CD14-positive monocyte (primary cell): Measurements from ENCODE around the gene IL1R2. TPM values are rescaled to one million over a fixed set of nuclear protein-coding genes. Genes with fewer than 3 reads are reported as not detected.

Experiments used
- DNase-seq, 3 donors: peaks; one replicate each; pipeline ENCODE4 v3.0.0-alpha.2; 2011 to 2022
- H2AFZ ChIP-seq: 2 replicates; pipeline ENCODE4 v1.6.0; 2012; ENCODE audit warnings: mild to moderate bottlenecking, low read depth, low read length, inconsistent platforms; ENCODE audit not compliant: insufficient read depth, poor library complexity, severe bottlenecking
- H3K27ac ChIP-seq, 2 donors: 1 replicate in 1 of 2; 2 replicates in 1 of 2; pipeline ENCODE4 v1.5.1; 2012 to 2013; ENCODE audit warnings: low read length in 2 of 2, control low read depth in 1 of 2, inconsistent platforms in 1 of 2, low read depth in 1 of 2, mild to moderate bottlenecking in 1 of 2
- H3K27me3 ChIP-seq, 2 donors: one replicate each; pipeline versions ENCODE4 v1.6.0 to v1.6.1; 2011 to 2013; ENCODE audit warnings: low read length in 2 of 2; ENCODE audit not compliant: control insufficient read depth in 2 of 2, insufficient read depth in 2 of 2
- H3K36me3 ChIP-seq, 2 donors: replicated peaks in 1 of 2; 1 replicate in 1 of 2; 2 replicates in 1 of 2; pipeline versions ENCODE4 v1.5.1 to v1.6.1; 2012 to 2013; ENCODE audit warnings: low read length in 2 of 2, control low read depth in 1 of 2, inconsistent platforms in 1 of 2, mild to moderate bottlenecking in 1 of 2; ENCODE audit not compliant: insufficient read depth in 2 of 2, control insufficient read depth in 1 of 2
- H3K4me1 ChIP-seq, 2 donors: 1 replicate in 1 of 2; 2 replicates in 1 of 2; pipeline versions ENCODE4 v1.5.1 to v1.6.1; 2012 to 2013; ENCODE audit warnings: low read length in 2 of 2, control low read depth in 1 of 2, inconsistent platforms in 1 of 2, mild to moderate bottlenecking in 1 of 2, moderate library complexity in 1 of 2; ENCODE audit not compliant: insufficient read depth in 2 of 2, control insufficient read depth in 1 of 2
- H3K4me2 ChIP-seq: replicated peaks from 2 replicates; pipeline ENCODE3; 2012; ENCODE audit warnings: low read length, moderate library complexity, mild to moderate bottlenecking; ENCODE audit not compliant: poor library complexity, severe bottlenecking; ENCODE audit errors: extremely low read depth
- H3K4me3 ChIP-seq, 3 experiments: fragments of 200-600 bp in 1 of 3; sonication (generic) in 1 of 3; replicated peaks in 1 of 3; 1 replicate in 2 of 3; 2 replicates in 1 of 3; pipeline ENCODE4 v1.5.1; 2011 to 2013; ENCODE audit warnings: low read length in 3 of 3, mild to moderate bottlenecking in 3 of 3, control low read depth in 2 of 3, low read depth in 2 of 3, inconsistent platforms in 1 of 3, moderate library complexity in 1 of 3
- H3K79me2 ChIP-seq: 2 replicates; pipeline ENCODE4 v1.6.0; 2012; ENCODE audit warnings: mild to moderate bottlenecking, control low read depth, inconsistent platforms, low read length, moderate library complexity; ENCODE audit not compliant: insufficient read depth
- H3K9ac ChIP-seq: 2 replicates; pipeline ENCODE4 v1.6.0; 2017; ENCODE audit warnings: low read length, mild to moderate bottlenecking; ENCODE audit not compliant: insufficient read depth, poor library complexity, severe bottlenecking
- H3K9me3 ChIP-seq, 2 donors: replicated peaks in 1 of 2; 1 replicate in 1 of 2; 2 replicates in 1 of 2; pipeline versions ENCODE4 v1.5.1 to v1.6.1; 2012 to 2013; ENCODE audit warnings: low read length in 2 of 2, control low read depth in 1 of 2; ENCODE audit not compliant: control insufficient read depth in 1 of 2, insufficient read depth in 1 of 2
- H4K20me1 ChIP-seq: 2 replicates; pipeline ENCODE4 v1.6.0; 2012; ENCODE audit warnings: mild to moderate bottlenecking, low read length, control low read depth, moderate library complexity; ENCODE audit not compliant: insufficient read depth
- H3K27ac Mint-ChIP-seq, 7 donors: one replicate each; pipeline ENCODE4 v1.8.0; 2020; ENCODE audit warnings: mild to moderate bottlenecking in 7 of 7, mixed read lengths in 7 of 7, moderate library complexity in 6 of 7, inconsistent platforms in 2 of 7
- H3K27me3 Mint-ChIP-seq, 3 donors: one replicate each; pipeline ENCODE4 v1.8.0; 2021 to 2022; ENCODE audit warnings: low read depth in 3 of 3, mild to moderate bottlenecking in 3 of 3, mixed read lengths in 3 of 3, moderate library complexity in 3 of 3, inconsistent platforms in 1 of 3
- H3K36me3 Mint-ChIP-seq, 2 donors: one replicate each; pipeline ENCODE4 v1.8.0; 2020; ENCODE audit warnings: mixed read lengths in 2 of 2, inconsistent platforms in 1 of 2, mild to moderate bottlenecking in 1 of 2
- H3K4me1 Mint-ChIP-seq: one replicate; pipeline ENCODE4 v1.8.0; 2020; ENCODE audit warnings: mild to moderate bottlenecking, mixed read lengths
- H3K4me3 Mint-ChIP-seq, 2 donors: one replicate each; pipeline ENCODE4 v1.8.0; 2020; ENCODE audit warnings: mild to moderate bottlenecking in 2 of 2, mixed read lengths in 2 of 2, moderate library complexity in 1 of 2
- H3K9me3 Mint-ChIP-seq, 7 donors: one replicate each; pipeline ENCODE4 v1.8.0; 2020 to 2022; ENCODE audit warnings: mixed read lengths in 7 of 7, mild to moderate bottlenecking in 6 of 7, moderate library complexity in 6 of 7, inconsistent platforms in 2 of 7
- CTCF ChIP-seq: fragments of 200-600 bp; IDR thresholded peaks from one replicate; pipeline ENCODE4 v1.8.0; 2022; ENCODE audit warnings: antibody characterized with exemption, mild to moderate bottlenecking
- WGBS: methylation state at CpG from one replicate; pipeline ENCODE4 v1.1.5; 2013; ENCODE audit warnings: missing lambda C conversion rate; ENCODE audit not compliant: insufficient coverage; 5-methylcytosine and 5-hydroxymethylcytosine counted together
- intact Hi-C, 2 donors: fragments of 100-400 bp; cut with micrococcal nuclease; formaldehyde crosslinking; loops; one replicate each; pipeline versions ENCODE4 v1.15.0 to v1.15.1; 2023
- polyA plus RNA-seq, 3 donors: library from polyadenylated mRNA; depleted of rRNA in 1 of 3; unstranded in 2 of 3; stranded (reverse) in 1 of 3; fragments of 300-500 nt in 2 of 3; fragments of >200 nt in 1 of 3; fragmentation: Illumina TruSeq in 2 of 3; gene quantifications; 1 replicate in 2 of 3; 2 replicates in 1 of 3; pipeline ENCODE4 v1.2.3, GENCODE V29; 2012 to 2021

IL1R2 gene
- polyA plus RNA-seq, 3 donors: 5.9 to 12.0 (median 6.2) TPM

DNA sequence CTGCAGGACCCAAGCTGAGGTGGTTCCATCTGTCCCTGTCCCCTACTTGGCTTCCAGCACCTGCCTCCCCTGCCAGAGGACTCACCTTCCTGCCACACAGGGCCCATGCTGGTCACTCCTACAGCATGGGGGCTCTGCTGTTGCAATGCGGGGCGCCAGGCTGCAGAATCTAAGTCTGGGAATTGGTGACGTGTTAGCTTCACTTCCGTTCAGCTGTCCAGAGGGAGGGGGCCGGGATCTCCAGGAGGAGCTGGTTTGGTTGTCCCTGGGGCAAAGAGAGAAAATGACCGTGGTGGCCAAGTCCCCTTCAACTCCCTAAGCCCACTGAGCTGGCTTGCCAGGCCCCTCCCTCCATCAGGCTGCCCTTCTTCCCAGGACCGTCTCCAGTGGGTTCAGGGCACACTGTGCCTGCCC lies 69.5 kb downstream of the IL1R2 start:
- intact Hi-C loops: loop anchor here in 1 of 2 donors (5.0 kb wide), 1 partner anchor 34 kb away; no protein-coding TSS in a partner anchor
- Histone ChIP-seq H2AFZ (no peak overlapping the region), H3K4me1 (peaks cover 34 to 44% of the 10 kb centered on the region in 2 donors), H3K79me2 (no peaks in the 10 kb centered on the region), H3K27me3 (no peaks in the 10 kb centered on the region), H3K4me2 (no peak overlapping the region), H4K20me1 (no peaks in the 10 kb centered on the region), H3K27ac (no peak overlapping the region), H3K9ac (no peak overlapping the region), H3K4me3 (no peak overlapping the region), H3K9me3 (peaks cover 10 to 13% of the 10 kb centered on the region in 2 donors), H3K36me3 (no peaks in the 10 kb centered on the region)
- 100% methylated on average over 2 of the region's 7 CpGs for WGBS
- DNase-seq: no peak
- Mint-ChIP-seq H3K9me3 (peaks cover 12 to 20% (median 13%) of the 10 kb centered on the region in 7 donors), H3K27ac (peak overlapping the region in 1 of 7 donors; percentile 58), H3K27me3 (peaks cover 0 to 1% (median under 1%) of the 10 kb centered on the region in 3 donors), H3K4me1 (peaks cover 43% of the 10 kb centered on the region), H3K36me3 (peaks cover 6 to 15% of the 10 kb centered on the region in 2 donors), H3K4me3 (no peak overlapping the region)
- TF ChIP-seq CTCF: no peak

DNA sequence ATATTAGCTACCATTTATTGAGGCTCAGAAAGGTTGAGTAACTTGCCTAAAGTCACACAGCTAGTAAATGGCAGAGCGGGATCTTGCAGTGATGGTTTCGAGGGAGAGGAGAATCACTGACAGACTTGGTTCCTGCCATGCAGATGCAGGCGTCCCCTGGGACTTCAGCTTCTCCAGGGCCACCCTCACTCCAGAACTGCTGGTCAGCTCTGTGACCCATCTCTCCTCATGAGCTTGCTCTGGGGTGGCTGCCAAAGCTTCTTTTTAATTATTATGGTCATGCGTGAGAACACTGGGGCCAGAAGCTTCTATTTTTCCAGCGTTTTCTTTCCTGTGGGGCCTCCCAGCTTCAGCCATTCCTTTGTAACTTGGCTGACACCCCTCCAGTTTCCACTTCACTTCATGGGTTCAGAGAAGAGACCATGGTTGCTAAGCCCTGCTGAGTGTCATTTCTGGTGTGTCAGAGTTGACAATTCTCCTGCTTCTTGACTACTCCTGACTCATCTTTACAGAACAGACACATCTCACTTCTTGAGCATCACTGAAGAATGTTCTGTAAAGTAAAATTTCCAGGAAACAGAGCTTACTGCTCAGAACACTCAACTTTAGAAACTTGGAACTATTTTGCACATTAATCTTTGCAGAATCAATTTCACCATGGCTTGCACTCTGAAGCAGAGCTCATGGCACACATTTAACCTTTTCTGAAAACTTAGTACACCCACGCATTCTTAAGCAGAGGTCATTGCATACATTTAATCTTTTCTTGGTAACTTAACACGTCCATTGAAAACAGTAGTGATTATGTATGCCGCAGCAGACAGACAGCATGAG lies 70.4 kb downstream of the IL1R2 start:
- Histone ChIP-seq H3K27me3 (no peaks in the 10 kb centered on the region), H3K9me3 (peaks cover 10 to 13% of the 10 kb centered on the region in 2 donors), H3K79me2 (no peaks in the 10 kb centered on the region), H3K4me1 (peaks cover 34 to 44% of the 10 kb centered on the region in 2 donors), H2AFZ (no peak overlapping the region), H3K36me3 (no peaks in the 10 kb centered on the region), H3K4me3 (no peak overlapping the region), H4K20me1 (no peaks in the 10 kb centered on the region), H3K4me2 (no peak overlapping the region), H3K27ac (no peak overlapping the region), H3K9ac (no peak overlapping the region)
- H3K27ac Mint-ChIP-seq: peak overlapping the region in 3 of 7 donors; percentile 21 to 98 (median 93)
- peaks cover 13 to 24% (median 14%) of the 10 kb centered on the region in 7 donors for H3K9me3 Mint-ChIP-seq
- peaks cover 6 to 18% of the 10 kb centered on the region in 2 donors for H3K36me3 Mint-ChIP-seq
- DNase-seq: no peak
- peaks cover 0 to 1% (median 0%) of the 10 kb centered on the region in 3 donors for H3K27me3 Mint-ChIP-seq
- WGBS: 100% methylated on average over 4 of the region's 8 CpGs
- no peak overlapping the region for H3K4me3 Mint-ChIP-seq
- peaks cover 43% of the 10 kb centered on the region for H3K4me1 Mint-ChIP-seq
- intact Hi-C loops: loop anchor here in 1 of 2 donors (5.0 kb wide), 1 partner anchor 35 kb away; no protein-coding TSS in a partner anchor
- no peak for TF ChIP-seq CTCF
